H1 (cell line): ENCODE data around the gene CEBPZ. TPM values are rescaled to one million over a fixed set of nuclear protein-coding genes. Genes with fewer than 3 reads are reported as not detected.

Source experiments
- KDM5A ChIP-seq: fragments of 200-600 bp; IDR thresholded peaks from 2 replicates; pipeline ENCODE4 v1.7.1; 2012; ENCODE audit warnings: mild to moderate bottlenecking, low read length, inconsistent platforms, mixed read lengths
- RAD21 ChIP-seq, 2 experiments: IDR thresholded peaks in 1 of 2; conservative IDR thresholded peaks in 1 of 2; 2 replicates each; pipeline ENCODE4 v1.6.1; 2011; ENCODE audit warnings: low read depth in 2 of 2, low read length in 2 of 2, improper control_type of control experiment in 1 of 2, inconsistent platforms in 1 of 2, mild to moderate bottlenecking in 1 of 2, moderate library complexity in 1 of 2
- polyA plus RNA-seq, 7 experiments: library from polyadenylated mRNA; depleted of rRNA in 3 of 7; stranded (reverse) in 5 of 7; unstranded in 2 of 7; fragments of >200 nt in 5 of 7; fragments of 200-250 nt in 2 of 7; gene quantifications; 1 replicate in 5 of 7; 2 replicates in 1 of 7; 4 replicates in 1 of 7; pipeline versions ENCODE4 v1.2.1 to v1.2.3, GENCODE V29; 2011 to 2013; ENCODE audit warnings: missing spikeins in 2 of 7, mixed read lengths in 2 of 7
- total RNA-seq: library from RNA; stranded (reverse); fragmentation: NEBNext Ultra II Directional; extraction: Animal tissue kit (Norgen Biotek cat#: 25700); gene quantifications from 2 replicates; pipeline ENCODE4 v1.2.1, GENCODE V29; 2021
- TF ChIP-seq, protein P1 (sequence below): fragments of 300-600 bp; sonication (generic); IDR thresholded peaks from 2 replicates; pipeline ENCODE4 v1.7.1; 2012; ENCODE audit warnings: low read length, moderate library complexity, mild to moderate bottlenecking, inconsistent platforms; ENCODE audit not compliant: insufficient replicate concordance

The CEBPZ gene
- total and polyA plus RNA-seq, 2 of the 8 experiments (the other 6 are each of a cell fraction or from before 2014, with no cell fraction given) = 19.1 to 201 TPM

DNA sequence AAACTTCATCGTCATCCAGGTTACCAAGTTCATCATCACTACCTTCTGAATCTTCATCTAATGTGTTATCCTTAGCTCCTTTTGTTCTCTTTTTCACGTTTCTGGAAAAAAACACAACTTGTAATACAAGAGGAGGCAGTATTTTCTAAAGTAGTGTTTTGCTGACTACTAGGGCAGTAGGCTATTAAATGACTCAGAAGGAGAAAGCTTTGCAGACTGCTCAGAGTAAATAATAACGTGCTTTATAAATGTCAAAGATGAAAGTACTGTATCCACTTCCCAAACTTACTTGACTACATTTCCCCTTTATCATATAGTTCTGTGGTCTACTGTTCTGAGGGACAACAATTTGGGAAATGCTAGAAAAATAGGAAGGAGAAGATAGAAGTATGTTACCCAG is 19.5 kb downstream of the CEBPZ start (continued):
- TF ChIP-seq, protein P1, sequence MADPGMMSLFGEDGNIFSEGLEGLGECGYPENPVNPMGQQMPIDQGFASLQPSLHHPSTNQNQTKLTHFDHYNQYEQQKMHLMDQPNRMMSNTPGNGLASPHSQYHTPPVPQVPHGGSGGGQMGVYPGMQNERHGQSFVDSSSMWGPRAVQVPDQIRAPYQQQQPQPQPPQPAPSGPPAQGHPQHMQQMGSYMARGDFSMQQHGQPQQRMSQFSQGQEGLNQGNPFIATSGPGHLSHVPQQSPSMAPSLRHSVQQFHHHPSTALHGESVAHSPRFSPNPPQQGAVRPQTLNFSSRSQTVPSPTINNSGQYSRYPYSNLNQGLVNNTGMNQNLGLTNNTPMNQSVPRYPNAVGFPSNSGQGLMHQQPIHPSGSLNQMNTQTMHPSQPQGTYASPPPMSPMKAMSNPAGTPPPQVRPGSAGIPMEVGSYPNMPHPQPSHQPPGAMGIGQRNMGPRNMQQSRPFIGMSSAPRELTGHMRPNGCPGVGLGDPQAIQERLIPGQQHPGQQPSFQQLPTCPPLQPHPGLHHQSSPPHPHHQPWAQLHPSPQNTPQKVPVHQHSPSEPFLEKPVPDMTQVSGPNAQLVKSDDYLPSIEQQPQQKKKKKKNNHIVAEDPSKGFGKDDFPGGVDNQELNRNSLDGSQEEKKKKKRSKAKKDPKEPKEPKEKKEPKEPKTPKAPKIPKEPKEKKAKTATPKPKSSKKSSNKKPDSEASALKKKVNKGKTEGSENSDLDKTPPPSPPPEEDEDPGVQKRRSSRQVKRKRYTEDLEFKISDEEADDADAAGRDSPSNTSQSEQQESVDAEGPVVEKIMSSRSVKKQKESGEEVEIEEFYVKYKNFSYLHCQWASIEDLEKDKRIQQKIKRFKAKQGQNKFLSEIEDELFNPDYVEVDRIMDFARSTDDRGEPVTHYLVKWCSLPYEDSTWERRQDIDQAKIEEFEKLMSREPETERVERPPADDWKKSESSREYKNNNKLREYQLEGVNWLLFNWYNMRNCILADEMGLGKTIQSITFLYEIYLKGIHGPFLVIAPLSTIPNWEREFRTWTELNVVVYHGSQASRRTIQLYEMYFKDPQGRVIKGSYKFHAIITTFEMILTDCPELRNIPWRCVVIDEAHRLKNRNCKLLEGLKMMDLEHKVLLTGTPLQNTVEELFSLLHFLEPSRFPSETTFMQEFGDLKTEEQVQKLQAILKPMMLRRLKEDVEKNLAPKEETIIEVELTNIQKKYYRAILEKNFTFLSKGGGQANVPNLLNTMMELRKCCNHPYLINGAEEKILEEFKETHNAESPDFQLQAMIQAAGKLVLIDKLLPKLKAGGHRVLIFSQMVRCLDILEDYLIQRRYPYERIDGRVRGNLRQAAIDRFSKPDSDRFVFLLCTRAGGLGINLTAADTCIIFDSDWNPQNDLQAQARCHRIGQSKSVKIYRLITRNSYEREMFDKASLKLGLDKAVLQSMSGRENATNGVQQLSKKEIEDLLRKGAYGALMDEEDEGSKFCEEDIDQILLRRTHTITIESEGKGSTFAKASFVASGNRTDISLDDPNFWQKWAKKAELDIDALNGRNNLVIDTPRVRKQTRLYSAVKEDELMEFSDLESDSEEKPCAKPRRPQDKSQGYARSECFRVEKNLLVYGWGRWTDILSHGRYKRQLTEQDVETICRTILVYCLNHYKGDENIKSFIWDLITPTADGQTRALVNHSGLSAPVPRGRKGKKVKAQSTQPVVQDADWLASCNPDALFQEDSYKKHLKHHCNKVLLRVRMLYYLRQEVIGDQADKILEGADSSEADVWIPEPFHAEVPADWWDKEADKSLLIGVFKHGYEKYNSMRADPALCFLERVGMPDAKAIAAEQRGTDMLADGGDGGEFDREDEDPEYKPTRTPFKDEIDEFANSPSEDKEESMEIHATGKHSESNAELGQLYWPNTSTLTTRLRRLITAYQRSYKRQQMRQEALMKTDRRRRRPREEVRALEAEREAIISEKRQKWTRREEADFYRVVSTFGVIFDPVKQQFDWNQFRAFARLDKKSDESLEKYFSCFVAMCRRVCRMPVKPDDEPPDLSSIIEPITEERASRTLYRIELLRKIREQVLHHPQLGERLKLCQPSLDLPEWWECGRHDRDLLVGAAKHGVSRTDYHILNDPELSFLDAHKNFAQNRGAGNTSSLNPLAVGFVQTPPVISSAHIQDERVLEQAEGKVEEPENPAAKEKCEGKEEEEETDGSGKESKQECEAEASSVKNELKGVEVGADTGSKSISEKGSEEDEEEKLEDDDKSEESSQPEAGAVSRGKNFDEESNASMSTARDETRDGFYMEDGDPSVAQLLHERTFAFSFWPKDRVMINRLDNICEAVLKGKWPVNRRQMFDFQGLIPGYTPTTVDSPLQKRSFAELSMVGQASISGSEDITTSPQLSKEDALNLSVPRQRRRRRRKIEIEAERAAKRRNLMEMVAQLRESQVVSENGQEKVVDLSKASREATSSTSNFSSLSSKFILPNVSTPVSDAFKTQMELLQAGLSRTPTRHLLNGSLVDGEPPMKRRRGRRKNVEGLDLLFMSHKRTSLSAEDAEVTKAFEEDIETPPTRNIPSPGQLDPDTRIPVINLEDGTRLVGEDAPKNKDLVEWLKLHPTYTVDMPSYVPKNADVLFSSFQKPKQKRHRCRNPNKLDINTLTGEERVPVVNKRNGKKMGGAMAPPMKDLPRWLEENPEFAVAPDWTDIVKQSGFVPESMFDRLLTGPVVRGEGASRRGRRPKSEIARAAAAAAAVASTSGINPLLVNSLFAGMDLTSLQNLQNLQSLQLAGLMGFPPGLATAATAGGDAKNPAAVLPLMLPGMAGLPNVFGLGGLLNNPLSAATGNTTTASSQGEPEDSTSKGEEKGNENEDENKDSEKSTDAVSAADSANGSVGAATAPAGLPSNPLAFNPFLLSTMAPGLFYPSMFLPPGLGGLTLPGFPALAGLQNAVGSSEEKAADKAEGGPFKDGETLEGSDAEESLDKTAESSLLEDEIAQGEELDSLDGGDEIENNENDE = no peak
- TF ChIP-seq RAD21 (IDR thresholded peaks at IDR 0.05 in 1 of 2, conservative IDR thresholded peaks at IDR 0.05 in 1 of 2; ENCODE audit: low read depth in 2 of 2, low read length in 2 of 2) (no peak), KDM5A (no peak)
